Spleen (tissue), 7 donors: Measurements from ENCODE around the gene ABHD2.
"Not testable (repeated sequence)": the region's sequence is repeated elsewhere in the genome, so short reads cannot be mapped to it uniquely, and the experiment has no call there.

Experiments used
- CTCF ChIP-seq, 11 experiments: fragments of 200-600 bp in 7 of 11; fragments of 450-650 bp in 4 of 11; sonication (generic) in 4 of 11; IDR thresholded peaks in 8 of 11; conservative IDR thresholded peaks in 3 of 11; 1 replicate in 7 of 11; 2 replicates in 4 of 11; pipeline versions ENCODE4 v1.4.0 to v1.8.0; 2016 to 2021; ENCODE audit warnings: antibody characterized with exemption in 11 of 11, inconsistent platforms in 4 of 11, mild to moderate bottlenecking in 1 of 11
- POLR2AphosphoS5 ChIP-seq, 3 donors: sonication (generic); formaldehyde crosslinking; IDR thresholded peaks; one replicate each; pipeline ENCODE4 v1.5.1; 2017; ENCODE audit warnings: antibody characterized with exemption in 3 of 3
- donor health status: DM: no; HTN: no; CAD: no; lungs with moderate emphysema.
- donor health status: DM: no; HTN: no; CAD: no.
- donor health status: DM: no; HTN: no; CAD: no.

GRCh38 chr15:89250142-89250541, 161.9 kb downstream of the ABHD2 start:
- TF ChIP-seq POLR2AphosphoS5 (IDR thresholded peaks at IDR 0.05); CTCF (IDR thresholded peaks at IDR 0.05 in 8 of 11, conservative IDR thresholded peaks at IDR 0.05 in 3 of 11): not testable (repeated sequence)
